DMS 273 (cell line): ENCODE data around the gene SOWAHB.

Experiments
- DNase-seq: peaks from one replicate; lab custom pipeline; 2025; ENCODE audit not compliant: unreplicated experiment; lab: John Stamatoyannopoulos, UW

SOWAHB gene

GRCh38 chr4:76897536-76898384, at the start of gene SOWAHB:
SOWAHB (minus strand) TSS chr4:76898144; CDS start chr4:76897849, 295 bp downstream.
- DNase-seq = peak; percentile 47

- DNase-seq = no peak
Measured at GRCh38 chr4:76947369-76947768, 49.4 kb upstream of the SOWAHB start.

GRCh38 chr4:76943790-76944189, 45.8 kb upstream of the SOWAHB start:
- no peak for DNase-seq

GRCh38 chr4:76943129-76943620, 45.2 kb upstream of the SOWAHB start:
- no peak for DNase-seq

GRCh38 chr4:76939184-76939583, 41.2 kb upstream of the SOWAHB start:
- no peak for DNase-seq

- DNase-seq = no peak
Measured at GRCh38 chr4:76931576-76932276, 33.8 kb upstream of the SOWAHB start.

GRCh38 chr4:76931087-76931486, 33.1 kb upstream of the SOWAHB start:
- peak; percentile 2 for DNase-seq

GRCh38 chr4:76930685-76931084, 32.7 kb upstream of the SOWAHB start:
- no peak for DNase-seq

- DNase-seq = no peak
Measured at GRCh38 chr4:76926841-76927240, 28.9 kb upstream of the SOWAHB start.

GRCh38 chr4:76923619-76924357, 25.8 kb upstream of the SOWAHB start:
- no peak for DNase-seq

- no peak for DNase-seq
Measured at GRCh38 chr4:76920715-76921114, 22.8 kb upstream of the SOWAHB start.

GRCh38 chr4:76909711-76910110, 11.8 kb upstream of the SOWAHB start:
- DNase-seq = no peak

GRCh38 chr4:76905521-76905920, 7.6 kb upstream of the SOWAHB start:
- DNase-seq = no peak

GRCh38 chr4:76904646-76905190, 6.8 kb upstream of the SOWAHB start:
- DNase-seq = no peak

- DNase-seq = no peak
Measured at GRCh38 chr4:76902233-76902890, 4.4 kb upstream of the SOWAHB start.

GRCh38 chr4:76898949-76899645, 1.2 kb upstream of the SOWAHB start:
- DNase-seq = no peak

- no peak for DNase-seq
Measured at GRCh38 chr4:76898385-76898692, 395 bp upstream of the SOWAHB start.

GRCh38 chr4:76896614-76897535, 1.1 kb downstream of the SOWAHB start:
- peak; percentile 65 for DNase-seq

- no peak for DNase-seq
Measured at GRCh38 chr4:76896048-76896447, 1.9 kb downstream of the SOWAHB start.
